OCI-LY3 (cell line): Measurements from ENCODE around the gene GPD2.

ENCODE experiments used
- EZH2phosphoT487 ChIP-seq: fragments of 200-600 bp; shearing (Covaris generic); IDR thresholded peaks from 2 replicates; pipeline ENCODE4 v1.6.1; 2018; ENCODE audit warnings: antibody characterized with exemption, mixed run types, low read depth
- TF ChIP-seq, protein P1 (sequence below): fragments of 200-600, 300-600 bp; sonication (generic); IDR thresholded peaks from 2 replicates; pipeline ENCODE4 v1.5.1; 2014; ENCODE audit warnings: antibody characterized with exemption, low read length, low read depth

DNA sequence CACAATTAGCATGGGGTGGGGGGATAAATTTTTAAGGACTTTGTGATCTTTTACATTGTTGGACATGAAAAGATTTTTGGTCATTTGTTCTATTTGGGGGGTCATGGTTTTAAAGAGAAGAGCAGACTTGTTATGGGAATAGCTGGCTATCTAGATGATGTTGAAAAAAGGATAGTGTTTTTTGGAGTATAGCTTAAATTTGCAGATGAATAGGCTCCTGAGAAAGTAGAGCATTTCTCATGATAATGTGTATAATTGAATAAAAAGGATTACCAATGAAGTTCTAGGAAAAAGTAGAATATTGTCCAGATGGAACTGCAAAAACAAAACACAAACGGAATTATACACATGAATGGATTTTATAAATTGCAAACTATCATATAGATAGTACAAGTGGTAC lies 186.3 kb downstream of the GPD2 start:
- TF ChIP-seq, protein P1, sequence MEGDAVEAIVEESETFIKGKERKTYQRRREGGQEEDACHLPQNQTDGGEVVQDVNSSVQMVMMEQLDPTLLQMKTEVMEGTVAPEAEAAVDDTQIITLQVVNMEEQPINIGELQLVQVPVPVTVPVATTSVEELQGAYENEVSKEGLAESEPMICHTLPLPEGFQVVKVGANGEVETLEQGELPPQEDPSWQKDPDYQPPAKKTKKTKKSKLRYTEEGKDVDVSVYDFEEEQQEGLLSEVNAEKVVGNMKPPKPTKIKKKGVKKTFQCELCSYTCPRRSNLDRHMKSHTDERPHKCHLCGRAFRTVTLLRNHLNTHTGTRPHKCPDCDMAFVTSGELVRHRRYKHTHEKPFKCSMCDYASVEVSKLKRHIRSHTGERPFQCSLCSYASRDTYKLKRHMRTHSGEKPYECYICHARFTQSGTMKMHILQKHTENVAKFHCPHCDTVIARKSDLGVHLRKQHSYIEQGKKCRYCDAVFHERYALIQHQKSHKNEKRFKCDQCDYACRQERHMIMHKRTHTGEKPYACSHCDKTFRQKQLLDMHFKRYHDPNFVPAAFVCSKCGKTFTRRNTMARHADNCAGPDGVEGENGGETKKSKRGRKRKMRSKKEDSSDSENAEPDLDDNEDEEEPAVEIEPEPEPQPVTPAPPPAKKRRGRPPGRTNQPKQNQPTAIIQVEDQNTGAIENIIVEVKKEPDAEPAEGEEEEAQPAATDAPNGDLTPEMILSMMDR: no peak
- no peak for TF ChIP-seq EZH2phosphoT487
